ENCODE measurements around the gene NLRP12.

GRCh38 chr19:53849237-53849676, 25.1 kb upstream of the NLRP12 start:
- TF ChIP-seq CTCF (IDR thresholded peaks at IDR 0.05) (no peak), POLR2A (IDR thresholded peaks at IDR 0.05) (no peak)

Data from adrenal gland (tissue), 5 donors.